GM23338 (cell line): ENCODE data around the gene ERMP1. TPM values are rescaled to one million over a fixed set of nuclear protein-coding genes. Genes with fewer than 3 reads are reported as not detected.

Source experiments
- ATAC-seq: fragments of 200-7000 bp; cut with Tn5 transposase; 3 replicates; pipeline ENCODE4 v1.9.1; 2020
- DNase-seq: peaks from one replicate; pipeline ENCODE4 v3.0.0-alpha.2; 2015; ENCODE audit warnings: low spot score
- H2AFZ ChIP-seq: fragments of 200-600 bp; sonication (generic); 2 replicates; pipeline ENCODE4 v1.8.0; 2016; ENCODE audit warnings: antibody characterized with exemption, mild to moderate bottlenecking, moderate library complexity
- H3F3A ChIP-seq: fragments of 200-600 bp; sonication (generic); replicated peaks from 2 replicates; pipeline ENCODE4 v1.8.0; 2017; ENCODE audit warnings: antibody characterized with exemption, mixed run types, low read depth
- H3K27ac ChIP-seq: fragments of 200-600 bp; sonication (generic); 2 replicates; pipeline ENCODE4 v1.6.1; 2016; ENCODE audit warnings: low read depth
- H3K27me3 ChIP-seq: fragments of 200-600 bp; sonication (generic); 2 replicates; pipeline ENCODE4 v1.8.0; 2016; ENCODE audit warnings: mild to moderate bottlenecking, mixed run types, moderate library complexity; ENCODE audit not compliant: insufficient read depth
- H3K36me3 ChIP-seq: fragments of 200-600 bp; sonication (generic); 2 replicates; pipeline ENCODE4 v1.8.0; 2016; ENCODE audit warnings: mild to moderate bottlenecking; ENCODE audit not compliant: insufficient read depth
- H3K4me1 ChIP-seq: fragments of 200-600 bp; sonication (generic); 2 replicates; pipeline ENCODE4 v1.8.0; 2016; ENCODE audit warnings: mild to moderate bottlenecking, moderate library complexity; ENCODE audit not compliant: insufficient read depth
- H3K4me2 ChIP-seq: fragments of 200-600 bp; sonication (generic); 2 replicates; pipeline ENCODE4 v1.7.1; 2017; ENCODE audit warnings: mixed run types
- H3K4me3 ChIP-seq: fragments of 200-600 bp; sonication (generic); 2 replicates; pipeline ENCODE4 v1.6.1; 2016; ENCODE audit warnings: mixed run types
- H3K79me2 ChIP-seq: fragments of 200-600 bp; sonication (generic); replicated peaks from 2 replicates; pipeline ENCODE4 v1.8.0; 2017; ENCODE audit warnings: mild to moderate bottlenecking; ENCODE audit not compliant: insufficient read depth
- H3K9me2 ChIP-seq: fragments of 200-600 bp; sonication (generic); 2 replicates; pipeline ENCODE4 v1.8.0; 2017; ENCODE audit not compliant: insufficient read depth
- H4K20me1 ChIP-seq: fragments of 200-600 bp; sonication (generic); replicated peaks from 2 replicates; pipeline ENCODE4 v1.8.0; 2017; ENCODE audit warnings: mild to moderate bottlenecking; ENCODE audit not compliant: insufficient read depth
- H3K27ac Mint-ChIP-seq: 2 replicates; pipeline ENCODE4 v1.8.0; 2020; ENCODE audit warnings: inconsistent platforms, mild to moderate bottlenecking, moderate library complexity, mixed read lengths
- H3K27me3 Mint-ChIP-seq: 3 replicates; pipeline ENCODE4 v1.8.0; 2022; ENCODE audit warnings: low read depth, mild to moderate bottlenecking, moderate library complexity, mixed read lengths, inconsistent platforms; ENCODE audit not compliant: insufficient read depth, poor library complexity
- H3K36me3 Mint-ChIP-seq: 3 replicates; pipeline ENCODE4 v1.8.0; 2021; ENCODE audit warnings: low read depth, mild to moderate bottlenecking, inconsistent platforms, moderate library complexity, mixed read lengths
- H3K4me1 Mint-ChIP-seq: 3 replicates; pipeline ENCODE4 v1.8.0; 2020; ENCODE audit warnings: mild to moderate bottlenecking, inconsistent platforms, mixed read lengths
- H3K4me3 Mint-ChIP-seq: 3 replicates; pipeline ENCODE4 v1.8.0; 2021; ENCODE audit warnings: moderate library complexity, mild to moderate bottlenecking, inconsistent platforms, mixed read lengths
- H3K9me3 Mint-ChIP-seq: 3 replicates; pipeline ENCODE4 v1.8.0; 2020; ENCODE audit warnings: moderate library complexity, mild to moderate bottlenecking, inconsistent platforms, mixed read lengths
- CREB1 ChIP-seq: fragments of 250-450 bp; sonication (Bioruptor Pico); IDR thresholded peaks from 2 replicates; pipeline ENCODE4 v1.5.0; 2020; ENCODE audit warnings: low read depth, mild to moderate bottlenecking, moderate library complexity
- CTCF ChIP-seq, 2 experiments: fragments of 200-600 bp in 1 of 2; sonication (generic) in 1 of 2; conservative IDR thresholded peaks; 2 replicates each; pipeline versions ENCODE4 v1.5.1 to v1.6.1; 2016 to 2017; ENCODE audit warnings: antibody characterized with exemption in 2 of 2, low read depth in 2 of 2, mild to moderate bottlenecking in 2 of 2, moderate library complexity in 1 of 2
- ETS1 ChIP-seq: IDR thresholded peaks from 2 replicates; pipeline ENCODE4 v1.6.1; 2016; ENCODE audit warnings: antibody characterized with exemption
- EZH2 ChIP-seq: fragments of 200-600 bp; sonication (generic); IDR thresholded peaks from one replicate; pipeline ENCODE4 v1.8.0; 2017; ENCODE audit warnings: antibody characterized with exemption, mild to moderate bottlenecking, low read depth; ENCODE audit not compliant: unreplicated experiment
- EZH2phosphoT487 ChIP-seq: fragments of 200-600 bp; sonication (generic); IDR thresholded peaks from one replicate; pipeline ENCODE4 v1.8.1; 2018; ENCODE audit warnings: antibody characterized with exemption; ENCODE audit not compliant: unreplicated experiment
- JUNB ChIP-seq: IDR thresholded peaks from one replicate; pipeline ENCODE4 v1.6.1; 2016; ENCODE audit warnings: antibody characterized with exemption; ENCODE audit not compliant: unreplicated experiment
- NANOG ChIP-seq: IDR thresholded peaks from 2 replicates; pipeline ENCODE4 v1.6.1; 2016; ENCODE audit warnings: antibody characterized with exemption, borderline replicate concordance
- POLR2AphosphoS5 ChIP-seq: IDR thresholded peaks from 2 replicates; pipeline ENCODE4 v1.6.1; 2016; ENCODE audit warnings: antibody characterized with exemption, low read depth
- STAT1 ChIP-seq: IDR thresholded peaks from one replicate; pipeline ENCODE4 v1.6.1; 2016; ENCODE audit warnings: antibody characterized with exemption; ENCODE audit not compliant: unreplicated experiment
- ZNF114 ChIP-seq: fragments of 250-450 bp; sonication (Bioruptor Pico); IDR thresholded peaks from 2 replicates; pipeline ENCODE4 v1.5.0; 2020; ENCODE audit warnings: mild to moderate bottlenecking, moderate library complexity
- ZNF331 ChIP-seq: fragments of 250-450 bp; sonication (Bioruptor Pico); IDR thresholded peaks from 2 replicates; pipeline ENCODE4 v1.5.0; 2020; ENCODE audit warnings: low read depth, mild to moderate bottlenecking, moderate library complexity
- ZNF462 ChIP-seq: fragments of 250-450 bp; sonication (Bioruptor Pico); IDR thresholded peaks from 2 replicates; pipeline ENCODE4 v1.5.0; 2020; ENCODE audit warnings: mild to moderate bottlenecking, moderate library complexity
- polyA plus RNA-seq: library from polyadenylated mRNA; unstranded; fragments of >200 nt; fragmentation: Nextera tagmentation; extraction: Ambion mirVana; gene quantifications from 2 replicates; pipeline ENCODE4 v1.2.1, GENCODE V29; 2016
- total RNA-seq: library from RNA; depleted of rRNA; stranded (reverse); fragments of >200 nt; shearing (Covaris generic); gene quantifications from 2 replicates; pipeline ENCODE4 v1.2.3, GENCODE V29; 2014

Gene ERMP1
- total and polyA plus RNA-seq, 2 experiments from 2014 or later, result 5.3 to 23.4 TPM

GRCh38 chr9:5834214-5834613 lies 1.3 kb upstream of the ERMP1 start (continued):
- TF ChIP-seq ETS1 (no peak), JUNB (no peak), ZNF462 (CRISPR knock-in tag) (no peak)

- Mint-ChIP-seq H3K4me3 (peak overlapping the region; percentile 88), H3K4me1 (peaks cover 20% of the 10 kb centered on the region), H3K36me3 (peaks cover 3% of the 10 kb centered on the region; the same call in 2 of the 3 replicates), H3K9me3 (no peaks in the 10 kb centered on the region), H3K27me3 (peaks cover 8% of the 10 kb centered on the region), H3K27ac (no peak overlapping the region)
- peak overlapping the region; percentile 98 for H2AFZ ChIP-seq
- no peaks in the 10 kb centered on the region for H3K9me2 ChIP-seq
- H3K4me2 ChIP-seq, result peak overlapping the region; percentile 95
- ATAC-seq, result no peak
- no peaks in the 10 kb centered on the region for H3K36me3 ChIP-seq
- no peaks in the 10 kb centered on the region for H3F3A ChIP-seq
- H3K27ac ChIP-seq, result no peak overlapping the region
- peaks cover 7% of the 10 kb centered on the region for H3K4me1 ChIP-seq
- H3K4me3 ChIP-seq, result peak overlapping the region; percentile 87
- no peaks in the 10 kb centered on the region; the same call in 1 of the 2 replicates for H3K79me2 ChIP-seq
- H3K27me3 ChIP-seq, result peaks cover 9% of the 10 kb centered on the region; the same call in 1 of the 2 replicates
- DNase-seq, result no peak
- 0 out of 2 replicates have a peak, but pooled peaks cover 3% of the 10 kb centered on the region for H4K20me1 ChIP-seq
- no peak for TF ChIP-seq POLR2AphosphoS5
- TF ChIP-seq CTCF (conservative IDR thresholded peaks at IDR 0.05; ENCODE audit: low read depth in 2 of 2), result no peak
- TF ChIP-seq ZNF114, result no peak
- no peak for TF ChIP-seq EZH2
- TF ChIP-seq JUNB, result no peak
- no peak for TF ChIP-seq EZH2phosphoT487
- TF ChIP-seq ZNF331 (CRISPR knock-in tag), result no peak
- no peak for TF ChIP-seq NANOG
- TF ChIP-seq STAT1, result no peak
- no peak for TF ChIP-seq ETS1
- TF ChIP-seq CREB1 (CRISPR knock-in tag), result no peak
Measured at GRCh38 chr9:5832071-5832537, 813 bp downstream of the ERMP1 start.
